ENCODE measurements around the gene OSBPL10.

- TF ChIP-seq POLR2AphosphoS5 (IDR thresholded peaks at IDR 0.05; ENCODE audit: low read depth, low read length) (no peak), TAF1 (IDR thresholded peaks at IDR 0.05; ENCODE audit: low read depth, low read length) (no peak), SPI1 (IDR thresholded peaks at IDR 0.05; ENCODE audit: low read depth, low read length) (no peak)
Observed at GRCh38 chr3:31836131-31837075, 144.7 kb downstream of the OSBPL10 start.
